CD4-positive, alpha-beta T cell treated with Interleukin-2 at 100 ng/mL for 4 hours (primary cell): ENCODE data around the gene SLC25A48.

Source experiments
- DNase-seq: peaks from one replicate; pipeline ENCODE4 v3.0.0-alpha.2; 2020; ENCODE audit warnings: low spot score

The SLC25A48 gene

DNA sequence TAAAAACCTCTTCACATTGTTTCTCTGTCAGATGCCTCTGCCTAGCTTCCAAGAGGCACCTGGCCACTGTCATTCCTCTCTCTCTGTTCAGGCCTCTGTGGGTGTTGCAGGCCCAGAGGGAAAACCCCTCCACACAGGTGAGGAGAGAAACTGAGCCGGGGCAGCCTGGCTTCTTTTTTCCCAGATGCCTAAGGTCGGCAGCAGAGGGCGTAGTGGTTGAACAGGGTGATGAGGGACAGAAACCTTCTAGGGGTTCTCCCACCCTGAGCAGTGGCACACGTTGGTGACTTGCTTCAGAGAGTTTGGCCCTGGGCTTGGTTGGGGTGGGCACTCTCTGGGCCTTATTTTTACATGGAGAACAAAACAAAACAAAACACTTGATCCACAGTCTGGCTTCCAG lies 49.0 kb downstream of the SLC25A48 start:
- no peak for DNase-seq

DNA sequence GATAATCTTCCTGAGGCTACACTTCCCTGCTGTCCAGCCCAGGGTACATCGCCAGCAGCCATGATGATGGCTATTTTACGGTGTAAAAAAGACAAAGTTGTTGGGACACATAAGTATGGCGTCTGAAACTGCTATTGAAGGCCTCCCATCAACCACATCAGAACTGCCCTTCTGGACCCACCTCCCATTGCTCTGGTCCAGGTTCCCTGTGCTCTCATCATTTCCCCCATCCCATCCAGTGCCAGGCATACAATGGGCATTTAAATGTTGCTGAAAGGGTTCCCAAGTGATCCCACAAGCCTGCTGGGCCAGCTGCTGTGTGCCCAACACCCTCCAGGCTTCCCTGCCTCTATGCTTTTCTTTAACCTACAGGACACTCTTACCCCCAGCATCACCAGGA lies 50.6 kb downstream of the SLC25A48 start:
- no peak for DNase-seq

DNA sequence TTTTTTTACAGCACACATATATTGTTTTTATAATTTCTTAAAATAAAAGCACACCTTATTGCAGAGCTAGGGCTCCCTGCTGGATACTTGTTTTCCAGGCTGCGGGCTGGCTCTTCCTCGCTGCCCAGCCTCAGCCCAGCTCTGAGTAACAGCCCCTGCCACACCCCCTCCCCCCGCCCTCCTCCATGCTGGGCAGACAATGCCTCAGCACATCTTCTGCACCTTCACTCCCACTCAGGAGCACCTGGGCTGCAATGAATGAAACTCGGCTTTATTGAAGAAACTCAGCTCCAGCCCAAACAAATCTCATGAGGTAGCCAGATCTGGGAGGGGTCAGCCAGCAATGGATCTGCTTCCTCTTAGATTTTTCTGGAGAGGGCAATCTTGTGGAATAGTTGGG lies 51.7 kb downstream of the SLC25A48 start:
- DNase-seq = no peak

DNA sequence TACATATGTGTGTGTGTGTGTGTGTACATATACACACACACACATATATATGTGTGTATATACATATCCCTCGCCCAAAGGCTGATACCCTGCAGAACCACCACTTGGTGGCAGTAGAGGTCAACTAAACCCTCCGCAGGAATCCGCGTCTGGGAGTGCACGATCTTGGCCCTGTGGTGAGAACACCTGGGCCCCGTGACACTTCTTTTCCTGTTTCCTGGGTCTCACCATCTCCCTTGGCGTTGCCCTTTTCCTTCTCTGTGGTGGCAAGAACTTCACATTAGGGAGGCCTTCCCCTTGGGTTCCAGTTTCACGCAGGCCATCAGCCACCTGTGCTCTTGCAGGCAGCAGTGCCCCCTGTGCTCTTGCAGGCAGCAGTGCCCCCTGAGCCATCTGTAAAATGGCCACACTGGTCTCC lies 53.0 kb downstream of the SLC25A48 start:
- DNase-seq = peak; percentile 74

GRCh38 chr5:135887881-135888614 lies 53.6 kb downstream of the SLC25A48 start:
- no peak for DNase-seq

DNA sequence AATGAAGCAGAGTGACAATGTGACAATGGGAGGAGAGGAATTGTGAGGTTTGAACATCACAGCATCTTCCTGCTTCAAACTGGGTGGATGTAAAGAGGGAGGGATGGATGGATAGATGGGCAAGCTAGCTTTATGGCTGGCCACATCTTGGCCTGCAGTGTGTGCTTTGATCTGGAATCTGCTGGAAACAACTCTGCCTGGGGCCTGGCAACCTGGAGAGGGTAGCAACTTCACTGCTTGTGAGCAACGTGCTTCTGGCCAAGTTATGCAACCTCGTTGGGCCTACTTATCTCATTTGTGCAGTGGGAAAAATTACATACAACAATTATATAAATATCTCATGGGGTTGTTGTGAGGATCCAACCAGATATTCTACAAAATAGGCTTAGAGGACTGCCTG lies 55.8 kb downstream of the SLC25A48 start:
- DNase-seq = no peak

- DNase-seq = peak; percentile 5
Observed at GRCh38 chr5:135890867-135891266, 56.4 kb downstream of the SLC25A48 start.

DNA sequence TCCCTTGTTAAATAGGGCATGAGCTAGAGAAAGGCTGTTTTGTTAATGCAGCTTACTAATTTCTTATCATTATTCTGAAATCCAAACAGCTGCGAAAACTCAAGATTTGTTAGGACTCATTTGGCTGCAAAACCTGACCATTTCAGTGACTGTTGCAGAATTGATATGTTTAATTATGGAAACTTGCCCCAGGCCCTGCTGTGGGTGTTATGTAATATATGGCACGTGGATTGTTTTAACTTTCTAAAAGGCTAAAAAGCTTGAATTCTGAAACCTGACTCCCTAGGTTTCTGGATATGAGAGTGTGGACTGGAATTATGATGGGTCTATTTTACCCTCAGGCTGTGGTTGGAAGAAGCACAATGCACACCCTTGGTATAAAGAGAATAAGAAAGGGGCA lies 56.8 kb downstream of the SLC25A48 start:
- DNase-seq = no peak

DNA sequence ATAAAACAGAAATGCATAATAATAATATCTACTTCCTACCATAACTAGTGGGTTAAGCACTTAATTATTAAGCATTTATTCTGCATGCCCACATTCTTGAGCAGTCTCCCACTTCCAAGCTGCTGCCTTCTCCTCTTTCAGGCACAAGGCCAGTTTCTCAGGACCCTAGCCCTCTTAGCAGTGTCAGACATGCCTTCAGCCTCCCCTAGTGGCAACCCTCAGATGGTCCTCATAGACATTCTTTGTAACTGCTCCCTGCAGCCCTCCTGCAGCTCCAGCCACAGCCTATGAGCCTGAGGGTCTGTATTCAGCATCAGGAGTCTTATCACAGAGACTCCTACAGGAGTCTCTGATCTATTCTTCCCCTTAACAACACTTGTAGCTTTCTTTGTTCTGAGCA lies 57.3 kb downstream of the SLC25A48 start:
- DNase-seq = no peak

DNA sequence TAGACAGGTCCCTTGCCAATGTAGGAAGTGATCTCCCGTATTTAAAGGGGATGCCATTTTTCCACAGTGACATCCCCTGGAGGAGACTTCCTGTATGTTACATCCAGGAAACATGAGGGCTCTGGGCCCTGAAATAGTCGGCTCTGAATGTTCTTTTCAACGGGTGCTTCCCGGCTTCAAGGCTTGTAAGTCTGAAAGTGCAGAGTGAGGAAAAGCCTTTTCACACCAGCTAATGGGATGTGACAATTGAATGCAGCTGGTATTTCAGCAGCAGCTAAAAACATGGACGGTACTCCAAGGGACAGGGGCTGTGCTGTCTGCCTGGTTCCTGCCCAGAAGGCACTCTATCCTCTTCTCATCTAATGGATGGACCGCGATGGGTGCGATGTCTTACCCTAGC lies 59.8 kb downstream of the SLC25A48 start:
- no peak for DNase-seq

DNA sequence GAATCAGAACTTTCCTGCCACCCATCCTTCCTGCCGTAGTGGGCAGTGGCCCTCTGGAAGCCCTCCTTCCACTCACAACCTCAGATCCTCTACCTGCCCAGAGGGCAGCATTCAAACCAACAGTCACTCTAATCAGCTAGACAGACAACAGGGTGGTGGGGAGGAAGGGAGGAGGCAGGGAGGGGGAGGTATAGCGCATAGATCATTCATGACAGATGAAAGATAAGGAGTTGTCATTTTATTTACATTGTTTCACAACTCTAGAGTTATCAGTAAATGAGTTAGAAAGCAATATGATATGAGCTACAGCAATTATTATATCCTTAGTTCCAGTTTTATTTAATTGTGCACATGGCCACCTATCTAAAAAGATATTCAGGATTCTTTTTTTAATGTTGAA lies 60.3 kb downstream of the SLC25A48 start:
- DNase-seq = no peak

DNA sequence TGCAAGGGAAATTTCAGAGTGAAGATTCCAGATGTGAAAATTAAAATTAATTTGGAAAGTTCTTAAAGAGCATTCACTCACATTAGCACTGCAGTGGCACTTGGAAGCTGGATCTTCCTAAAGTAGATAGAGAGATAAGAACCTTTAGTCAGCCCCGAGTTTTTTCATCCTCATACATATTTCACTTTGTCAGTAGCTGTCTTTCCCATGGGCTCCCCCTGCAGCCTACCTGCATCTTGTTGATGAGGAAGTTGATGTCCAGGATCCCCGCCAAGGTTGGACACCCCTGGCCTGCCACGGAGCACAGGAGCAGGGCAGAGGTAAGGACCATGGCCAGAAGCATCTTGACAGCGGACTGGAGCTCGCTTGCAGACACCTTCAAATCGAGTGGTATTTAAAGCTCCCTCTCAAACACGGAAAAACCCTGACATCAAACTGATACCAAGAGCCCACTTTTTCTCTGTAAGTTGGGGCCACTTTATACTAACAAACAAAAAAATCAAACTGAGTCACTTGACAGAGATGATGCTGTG lies 61.1 kb downstream of the SLC25A48 start, which contains the start of gene IL9:
Gene IL9, minus strand, starts transcription at position 368 of the 533 bp plus-strand sequence. Its CDS starts 25 bp downstream, at position 343.
- no peak for DNase-seq

- no peak for DNase-seq
Observed at GRCh38 chr5:135898651-135899050, 64.2 kb downstream of the SLC25A48 start.

GRCh38 chr5:135900276-135900675 lies 65.8 kb downstream of the SLC25A48 start:
- DNase-seq = no peak

- DNase-seq = no peak
Observed at GRCh38 chr5:135901633-135902032, 67.2 kb downstream of the SLC25A48 start.

DNA sequence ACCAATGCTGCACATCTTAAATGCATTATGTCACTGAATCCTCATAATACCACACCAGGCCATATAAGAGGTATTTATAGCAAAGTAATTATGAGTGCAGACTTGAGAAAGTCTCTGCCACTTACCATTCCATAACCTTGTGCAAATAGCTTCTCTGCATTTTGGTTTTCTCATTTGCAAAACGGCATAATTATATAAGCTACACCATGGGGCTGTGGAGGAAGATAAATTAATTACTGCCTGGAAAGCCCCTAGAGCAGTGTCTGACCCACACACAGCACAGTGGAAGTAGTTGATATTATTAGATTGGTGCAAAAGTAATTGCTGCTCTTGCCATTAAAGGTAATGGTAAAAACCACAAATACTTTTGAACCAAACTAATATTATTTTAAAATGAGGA lies 70.7 kb downstream of the SLC25A48 start:
- no peak for DNase-seq

GRCh38 chr5:135913713-135914626 lies 79.5 kb downstream of the SLC25A48 start:
- no peak for DNase-seq

DNA sequence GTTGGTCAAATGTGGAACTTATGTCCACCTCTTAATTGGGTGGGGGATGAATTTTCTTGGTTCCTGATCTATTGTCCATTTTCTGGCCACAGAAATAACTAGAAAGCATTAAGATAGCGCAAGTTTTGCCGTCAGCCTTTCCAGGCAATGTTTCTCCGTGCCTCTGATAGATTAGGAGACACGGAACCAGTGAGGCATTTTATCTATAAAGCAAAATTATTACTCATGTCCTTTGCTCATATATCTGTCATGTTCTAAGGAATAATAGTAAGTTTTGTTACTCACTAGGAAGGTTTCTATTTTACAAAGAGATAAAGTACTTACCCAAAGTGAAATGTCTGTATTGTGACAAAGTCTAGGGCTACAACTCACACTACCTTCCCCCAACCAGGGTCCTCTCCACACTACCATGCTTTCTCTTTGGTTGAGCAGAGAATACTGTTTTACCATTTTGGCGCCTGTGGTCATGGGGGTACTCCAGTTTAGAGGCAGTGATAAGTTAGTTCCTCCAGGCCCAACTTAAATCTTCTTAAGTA lies 81.1 kb downstream of the SLC25A48 start:
- DNase-seq = no peak

DNA sequence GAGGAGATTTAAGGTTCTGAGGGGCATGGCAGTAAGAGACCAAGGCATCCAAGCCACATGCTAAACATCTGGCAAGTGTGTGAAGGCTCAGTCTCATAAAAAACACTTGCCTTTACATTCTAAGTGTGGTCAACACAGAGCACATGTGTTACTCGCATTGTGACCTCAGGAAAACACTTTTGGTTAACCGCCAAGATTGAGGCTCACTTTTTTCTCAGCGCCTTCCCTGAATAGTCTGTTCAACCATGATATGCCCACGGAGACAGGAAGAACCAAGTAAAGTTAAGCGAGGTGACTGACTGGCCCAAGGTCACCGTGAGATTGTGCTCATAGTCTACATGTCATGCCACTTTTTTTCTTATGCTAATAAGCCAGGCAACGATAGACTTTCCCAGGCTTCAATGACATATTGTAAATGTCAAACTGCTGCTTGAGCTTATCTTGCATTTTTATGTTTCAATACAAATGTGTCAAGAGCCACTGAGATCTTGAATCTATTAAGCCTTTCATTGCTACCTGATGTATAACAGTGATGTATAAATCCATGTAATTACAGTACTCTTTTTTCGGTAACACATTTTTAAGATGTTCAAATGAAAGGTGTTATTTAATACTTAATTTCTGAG lies 82.3 kb downstream of the SLC25A48 start:
- DNase-seq = no peak

- no peak for DNase-seq
Observed at GRCh38 chr5:135920199-135920598, 85.7 kb downstream of the SLC25A48 start.

GRCh38 chr5:135921388-135921787 lies 86.9 kb downstream of the SLC25A48 start:
- DNase-seq = no peak
